GM21526 (cell line): ENCODE measurements around the gene EVI5.
A peak's percentile ranks its signal among the peaks of the same experiment; 100 is the strongest.
"Not testable (repeated sequence)": the region's sequence is repeated elsewhere in the genome, so short reads cannot be mapped to it uniquely, and the experiment has no call there.

Source experiments
- ATAC-seq: cut with Tn5 transposase; IDR thresholded peaks from one replicate; pipeline ENCODE4 v1.9.1; 2021; ENCODE audit warnings: moderate library complexity; ENCODE audit not compliant: unreplicated experiment, low FRiP score

Gene EVI5

GRCh38 chr1:92587445-92587844, 197.5 kb downstream of the EVI5 start:
- no peak for ATAC-seq

- no peak for ATAC-seq
Measured at GRCh38 chr1:92585831-92586230, 199.1 kb downstream of the EVI5 start.

GRCh38 chr1:92584810-92585209, 200.1 kb downstream of the EVI5 start:
- not testable (repeated sequence) for ATAC-seq

- ATAC-seq, result peak; percentile 70
Measured at GRCh38 chr1:92583821-92584760, 200.8 kb downstream of the EVI5 start.

- ATAC-seq, result no peak
Measured at GRCh38 chr1:92577261-92577895, 207.5 kb downstream of the EVI5 start.

- ATAC-seq, result no peak
Measured at GRCh38 chr1:92575123-92575522, 209.8 kb downstream of the EVI5 start.

GRCh38 chr1:92572520-92572919, 212.4 kb downstream of the EVI5 start:
- no peak for ATAC-seq

- no peak for ATAC-seq
Measured at GRCh38 chr1:92571578-92571977, 213.3 kb downstream of the EVI5 start.

GRCh38 chr1:92567211-92567868, 217.6 kb downstream of the EVI5 start:
- no peak for ATAC-seq

- peak; percentile 95 for ATAC-seq
Measured at GRCh38 chr1:92563457-92564216, 221.3 kb downstream of the EVI5 start.

- no peak for ATAC-seq
Measured at GRCh38 chr1:92556350-92556749, 228.6 kb downstream of the EVI5 start.

- no peak for ATAC-seq
Measured at GRCh38 chr1:92554216-92554615, 230.7 kb downstream of the EVI5 start.

- ATAC-seq, result no peak
Measured at GRCh38 chr1:92551916-92552315, 233.0 kb downstream of the EVI5 start.

GRCh38 chr1:92544756-92545165, 240.1 kb downstream of the EVI5 start:
- ATAC-seq, result no peak

- ATAC-seq, result no peak
Measured at GRCh38 chr1:92543131-92544055, 241.5 kb downstream of the EVI5 start.

- peak; percentile 59 for ATAC-seq
Measured at GRCh38 chr1:92538413-92539061, 246.4 kb downstream of the EVI5 start.

- ATAC-seq, result peak; percentile 74
Measured at GRCh38 chr1:92538048-92538412, 246.9 kb downstream of the EVI5 start.

- peak; percentile 59 for ATAC-seq
Measured at GRCh38 chr1:92536980-92537884, 247.7 kb downstream of the EVI5 start.
